RPMI8226 (cell line): ENCODE data around the gene IFRD2.
A peak's percentile ranks its signal among the peaks of the same experiment; 100 is the strongest.
"Not testable (repeated sequence)": the region's sequence is repeated elsewhere in the genome, so short reads cannot be mapped to it uniquely, and the experiment has no call there.

Experiments
- DNase-seq: peaks from one replicate; pipeline ENCODE4 v3.0.0-alpha.2; 2015

The IFRD2 gene

DNA sequence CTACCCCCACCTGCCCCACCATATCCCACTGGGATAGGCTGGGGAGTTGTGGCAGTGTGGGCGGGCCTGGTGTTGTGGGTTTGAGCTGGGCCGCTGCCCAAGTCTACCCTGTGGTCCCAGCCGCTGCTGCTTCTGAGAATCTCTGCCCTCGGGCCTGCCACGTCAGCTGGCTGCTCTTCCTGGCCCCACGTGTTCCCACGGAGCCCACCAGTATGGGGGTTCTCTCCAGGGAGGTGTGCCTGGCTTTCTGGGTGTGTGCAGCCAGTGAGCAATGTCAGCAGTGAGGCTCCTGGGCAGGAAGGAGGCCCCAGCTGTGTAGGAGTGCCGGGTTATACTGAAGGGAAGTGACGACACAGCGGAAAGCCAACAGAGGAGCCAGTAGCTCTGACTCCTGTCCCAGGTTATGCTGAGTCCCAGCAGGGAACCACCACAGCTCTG lies 45.7 kb downstream of the IFRD2 start:
- peak; percentile 87 for DNase-seq

DNA sequence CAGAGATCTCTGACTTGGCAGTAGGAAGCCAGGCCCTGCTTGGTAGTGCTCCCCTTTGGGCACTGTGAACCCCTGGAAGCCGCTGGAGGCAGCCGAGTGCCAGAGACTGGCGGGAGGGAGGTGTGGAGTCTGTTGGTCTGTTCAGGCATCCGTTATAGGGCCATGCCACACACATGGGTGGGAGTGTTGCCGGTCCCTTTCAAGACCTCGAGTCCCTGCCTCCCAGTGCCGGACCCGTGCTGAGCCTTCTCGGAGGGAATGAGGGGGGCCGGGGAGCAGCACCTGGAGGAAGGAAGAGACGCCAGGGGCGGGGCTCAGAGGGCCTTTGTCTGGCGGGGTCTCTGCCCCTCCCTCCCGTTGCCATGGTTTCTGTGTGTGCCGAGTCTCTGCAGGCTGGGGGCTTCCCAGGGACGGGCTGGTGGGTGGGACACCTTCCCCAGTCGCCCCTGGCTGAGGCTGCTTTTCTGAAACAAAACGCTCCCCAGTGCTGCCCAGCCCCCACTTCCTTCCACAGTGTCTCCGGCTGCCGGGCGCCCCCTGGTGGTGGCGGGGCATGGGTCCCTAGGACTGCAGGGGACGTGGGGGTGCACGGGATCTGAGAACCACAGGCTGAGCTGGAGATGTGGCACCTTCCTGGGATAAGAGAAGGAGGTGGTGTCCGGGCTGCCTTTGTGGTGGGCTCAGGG lies 46.3 kb downstream of the IFRD2 start:
- peak; percentile 93 for DNase-seq

DNA sequence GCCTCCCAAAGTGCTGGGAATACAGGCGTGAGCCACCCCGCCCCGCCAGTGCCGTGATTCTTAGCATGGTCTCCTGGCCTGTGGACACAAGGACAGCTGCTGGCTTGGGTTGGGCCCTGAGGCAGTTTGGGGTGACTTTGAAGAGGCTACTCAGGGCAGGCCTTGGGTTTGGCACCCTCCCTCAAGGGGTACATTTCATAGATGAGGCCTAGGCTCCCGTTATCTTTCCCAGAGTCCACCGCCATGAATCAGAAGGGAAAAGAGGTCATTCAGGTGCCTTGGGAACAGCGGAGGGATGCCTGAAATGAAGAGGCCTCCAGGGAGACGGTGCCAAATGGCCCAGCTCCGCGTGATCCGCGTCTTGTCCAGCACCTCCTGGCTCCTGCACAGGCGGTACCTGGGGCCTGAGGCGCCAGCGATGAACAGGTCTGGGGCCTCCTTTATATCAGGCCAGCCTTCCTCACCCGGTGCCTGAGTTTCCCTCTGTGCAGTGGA lies 46.9 kb downstream of the IFRD2 start:
- no peak for DNase-seq

DNA sequence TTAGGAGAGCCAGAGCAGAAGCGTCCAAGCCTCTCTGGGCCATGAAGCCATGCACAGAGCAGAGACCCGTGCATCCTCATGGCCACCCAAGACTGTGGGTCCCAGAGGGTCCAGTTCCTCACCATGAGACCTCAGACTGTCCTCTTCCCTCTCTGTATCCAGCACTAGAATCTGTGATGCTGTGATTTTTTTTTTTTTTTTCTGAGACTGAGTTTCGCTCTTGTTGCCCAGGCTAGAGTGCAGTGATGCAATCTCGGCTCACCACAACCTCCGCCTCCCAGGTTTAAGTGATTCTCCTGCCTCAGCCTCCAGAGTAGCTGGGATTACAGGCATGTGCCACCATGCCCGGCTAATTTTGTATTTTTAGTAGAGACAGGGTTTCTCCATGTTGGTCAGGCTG lies 47.4 kb downstream of the IFRD2 start:
- not testable (repeated sequence) for DNase-seq

DNA sequence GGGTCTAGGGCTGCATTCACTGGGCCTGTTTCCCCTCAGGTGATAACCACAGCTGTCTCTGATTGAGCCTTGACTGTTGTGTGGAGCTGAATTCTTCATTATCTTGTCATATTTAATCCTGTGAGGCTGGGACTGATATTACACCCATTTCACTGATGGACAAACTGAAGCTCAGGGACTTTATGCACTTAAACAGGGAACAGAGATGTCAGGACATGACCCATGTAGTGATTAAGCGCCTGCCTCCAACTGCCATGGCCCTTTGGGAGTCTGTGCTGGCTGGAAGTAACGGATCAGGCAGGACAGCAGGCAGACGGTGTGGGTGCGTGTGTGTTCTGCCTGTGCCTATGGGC lies 48.7 kb downstream of the IFRD2 start:
- no peak for DNase-seq

GRCh38 chr3:50242851-50243542 lies 49.2 kb downstream of the IFRD2 start:
- peak; percentile 26 for DNase-seq

- no peak for DNase-seq
Observed at GRCh38 chr3:50242381-50242770, 49.9 kb downstream of the IFRD2 start.

DNA sequence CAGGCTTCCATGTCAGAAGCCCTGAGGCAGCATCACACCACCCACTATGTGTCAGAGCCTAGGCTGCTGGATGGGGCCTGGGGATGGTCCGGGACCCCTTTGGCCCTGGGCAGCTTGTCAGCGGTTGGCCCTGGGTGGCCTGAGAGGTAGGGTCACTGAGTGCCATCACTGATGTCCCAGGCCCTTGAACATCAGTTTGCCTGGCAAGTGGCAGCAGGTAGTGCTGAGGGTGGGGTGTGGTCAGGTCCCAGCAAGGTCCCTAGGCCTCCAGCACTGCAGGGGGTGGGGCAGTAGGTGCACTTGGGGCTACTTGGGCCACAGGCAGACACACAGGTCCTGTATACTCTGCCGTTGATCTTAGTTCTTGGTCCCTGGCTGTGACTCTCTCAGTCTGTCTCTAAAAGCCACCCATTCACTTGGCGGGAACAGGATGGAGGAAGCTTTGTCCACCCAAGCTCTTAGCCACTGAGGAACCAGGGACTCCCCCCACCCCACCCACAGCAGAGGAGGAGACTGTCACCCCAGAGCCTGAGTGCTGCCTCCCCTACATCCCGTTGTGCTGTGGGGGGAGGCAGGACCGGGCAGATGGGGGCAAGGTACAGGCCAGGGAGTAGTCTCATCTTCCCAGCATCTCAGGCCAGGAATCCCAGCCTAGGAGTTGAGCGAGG lies 50.4 kb downstream of the IFRD2 start:
- DNase-seq: no peak

GRCh38 chr3:50241163-50241562 lies 51.1 kb downstream of the IFRD2 start:
- no peak for DNase-seq

- no peak for DNase-seq
Observed at GRCh38 chr3:50239649-50240048, 52.6 kb downstream of the IFRD2 start.

- DNase-seq: peak; percentile 72
Observed at GRCh38 chr3:50238549-50239026, 53.6 kb downstream of the IFRD2 start.

DNA sequence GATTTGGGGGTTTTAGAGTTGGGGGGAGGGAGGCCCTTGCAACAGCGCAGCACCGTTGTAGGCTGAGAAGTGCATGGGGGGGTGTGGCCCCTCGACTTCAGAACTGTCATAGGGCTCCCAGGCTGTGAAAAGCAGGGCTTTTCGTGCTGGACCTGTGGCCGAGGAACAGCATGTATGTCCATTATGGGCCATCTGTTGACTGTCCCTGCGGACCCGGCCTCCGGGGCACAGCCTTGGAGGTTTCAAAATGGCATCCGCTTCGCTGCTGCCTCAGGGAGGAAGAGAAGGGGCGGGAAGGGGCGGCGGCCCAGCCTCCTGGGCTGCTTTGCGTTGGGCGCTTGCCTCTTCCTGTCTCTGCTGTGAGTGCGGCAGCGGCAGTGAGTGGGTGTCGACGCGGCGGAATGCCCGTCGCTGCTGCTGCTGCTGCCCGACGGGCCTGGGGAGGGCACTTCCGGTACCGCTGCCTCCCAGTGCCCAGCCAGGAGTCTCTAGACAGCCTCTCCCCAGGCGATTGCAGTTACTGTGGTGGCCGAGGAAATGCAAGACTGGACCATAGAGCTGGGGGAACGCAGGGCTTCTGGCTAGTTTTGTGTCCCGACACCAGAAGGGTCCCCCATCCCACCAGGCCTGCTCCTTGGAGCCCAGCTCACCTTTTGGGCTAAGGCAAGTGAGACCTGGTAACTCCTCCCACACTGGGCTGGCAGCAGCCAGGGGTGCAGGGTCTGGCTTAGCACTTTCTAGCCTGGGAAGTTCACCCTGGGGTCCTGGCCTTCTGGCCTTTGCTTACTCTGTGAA lies 54.3 kb downstream of the IFRD2 start:
- peak; percentile 92 for DNase-seq
